ENCODE measurements around the gene HNRNPDL.
"Not testable (repeated sequence)": the region's sequence is repeated elsewhere in the genome, so short reads cannot be mapped to it uniquely, and the experiment has no call there.

Gene HNRNPDL

DNA sequence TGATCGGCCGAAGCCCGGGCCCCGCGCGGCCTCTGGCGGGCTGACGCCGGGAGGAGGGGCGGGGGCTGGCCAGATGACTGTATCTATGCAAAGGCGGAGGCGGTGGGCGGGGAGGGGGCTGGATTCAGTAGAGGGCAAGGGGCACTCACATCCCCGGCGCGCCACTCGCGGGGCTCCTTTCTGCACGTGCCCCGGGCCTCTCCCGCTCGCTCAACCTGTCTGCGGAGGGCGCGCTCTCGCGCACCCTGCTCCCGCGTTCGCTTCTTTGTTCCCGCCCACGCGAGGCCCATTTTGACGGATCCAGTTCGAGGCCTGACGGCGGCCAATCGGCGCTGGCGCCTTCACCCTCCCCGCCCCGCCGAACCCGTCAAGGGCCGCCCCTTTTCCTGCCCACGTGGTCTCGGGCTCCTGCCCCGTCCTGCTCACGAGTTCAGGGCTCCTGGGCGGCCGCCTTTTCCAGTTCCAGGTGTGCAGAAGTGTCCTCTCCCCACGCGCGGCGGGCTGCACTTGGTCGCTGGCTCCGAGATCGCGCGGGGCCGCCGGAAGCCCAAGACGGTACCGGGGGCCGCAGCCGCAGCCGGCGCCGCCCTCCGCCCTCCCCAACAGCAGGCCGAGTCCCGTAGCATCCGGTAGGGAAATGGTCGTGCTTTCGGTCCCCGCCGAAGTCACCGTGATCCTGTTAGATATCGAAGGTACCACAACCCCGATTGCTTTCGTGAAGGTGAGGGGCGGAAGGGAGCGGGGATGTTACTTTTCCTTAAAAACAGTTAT is at the start of gene HNRNPDL, which contains the start of gene ENOPH1:
TSS of gene HNRNPDL (minus strand) at position 270 of the 771 bp plus-strand sequence. CDS start 772 bp downstream, outside the sequence.
TSS of gene ENOPH1 (plus strand) at position 398 of the 771 bp plus-strand sequence. CDS start at position 638, 240 bp downstream.
- peak; percentile 95 for DNase-seq (ENCODE audit: low spot score)

DNA sequence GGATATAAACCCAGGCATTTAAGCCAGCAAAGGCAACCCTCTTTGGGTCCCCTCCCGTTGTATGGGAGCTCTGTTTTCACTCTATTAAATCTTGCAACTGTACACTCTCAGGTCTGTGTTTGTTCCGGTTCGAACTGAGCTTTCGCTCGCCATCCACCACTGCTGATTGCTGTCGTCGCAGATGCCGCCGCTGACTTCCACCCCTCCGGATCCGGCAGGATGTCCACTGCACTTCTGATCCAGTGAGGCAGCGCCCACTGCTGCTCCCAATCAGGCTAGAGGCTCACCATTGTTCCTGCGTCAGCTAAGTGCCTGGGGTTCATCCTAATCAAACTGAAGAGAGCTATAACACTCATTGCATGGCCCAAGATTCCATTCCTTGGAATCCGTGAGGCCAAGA is 49.3 kb upstream of the HNRNPDL start:
- DNase-seq (ENCODE audit: low spot score) = no peak

DNA sequence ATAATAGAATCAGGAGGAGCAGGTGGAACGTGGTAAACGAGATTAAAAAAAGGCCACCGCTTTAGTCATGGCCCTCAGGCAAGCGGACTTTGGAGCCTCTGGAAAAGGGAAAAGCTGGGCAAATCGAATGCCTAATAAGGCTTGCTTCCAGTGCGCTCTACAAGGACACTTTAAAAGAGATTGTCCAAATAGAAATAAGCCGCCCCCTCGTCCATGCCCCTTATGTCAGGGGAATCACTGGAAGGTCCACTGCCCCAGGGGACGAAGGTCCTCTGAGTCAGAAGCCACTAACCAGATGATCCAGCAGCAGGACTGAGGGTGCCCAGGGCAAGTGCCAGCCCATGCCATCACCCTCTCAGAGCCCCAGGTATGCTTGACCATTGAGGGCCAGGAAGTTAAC is 47.2 kb upstream of the HNRNPDL start:
- DNase-seq (ENCODE audit: low spot score) = not testable (repeated sequence)

DNA sequence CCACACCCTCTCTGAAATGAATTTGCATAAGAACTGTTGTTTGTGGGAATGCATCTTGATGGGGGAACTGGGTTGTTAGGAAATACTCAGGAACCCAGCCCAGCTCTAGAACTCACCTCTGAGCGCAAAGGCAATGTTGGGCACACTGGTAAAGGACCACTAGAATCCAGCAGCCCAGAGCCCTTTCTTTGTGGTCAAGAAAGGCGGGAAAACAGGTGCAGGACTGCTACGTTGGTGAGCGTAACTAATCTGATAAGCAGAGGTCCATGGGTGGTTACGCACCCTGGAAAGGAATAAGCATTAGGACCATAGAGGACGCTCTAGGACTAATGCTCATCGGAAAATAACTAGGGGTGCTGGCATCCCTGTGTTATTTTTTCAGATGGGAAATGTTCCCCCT is 45.7 kb upstream of the HNRNPDL start:
- DNase-seq (ENCODE audit: low spot score) = not testable (repeated sequence)

DNA sequence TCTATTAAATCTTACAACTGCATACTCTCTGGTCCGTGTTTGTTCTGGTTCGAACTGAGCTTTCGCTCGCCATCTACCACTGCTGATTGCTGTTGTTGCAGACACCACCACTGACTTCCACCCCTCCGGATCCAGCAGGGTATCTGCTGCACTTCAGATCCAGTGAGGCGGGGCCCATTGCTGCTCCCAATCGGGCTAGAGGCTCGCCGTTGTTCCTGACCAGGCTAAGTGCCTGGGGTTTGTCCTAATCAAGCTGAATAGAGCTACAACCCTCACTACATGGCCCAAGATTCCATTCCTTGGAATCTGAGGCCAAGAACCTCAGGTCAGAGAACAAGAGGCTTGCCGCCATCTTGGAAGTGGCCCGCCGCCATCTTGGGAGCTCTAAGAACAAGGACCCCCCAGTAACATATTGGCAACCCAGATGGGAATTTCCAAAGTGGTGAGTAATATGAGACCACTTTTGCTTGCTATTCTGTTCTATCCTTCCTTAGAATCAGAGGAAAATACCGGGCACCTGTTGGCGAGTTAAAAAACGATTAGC is 43.4 kb upstream of the HNRNPDL start:
- DNase-seq (ENCODE audit: low spot score) = no peak

DNA sequence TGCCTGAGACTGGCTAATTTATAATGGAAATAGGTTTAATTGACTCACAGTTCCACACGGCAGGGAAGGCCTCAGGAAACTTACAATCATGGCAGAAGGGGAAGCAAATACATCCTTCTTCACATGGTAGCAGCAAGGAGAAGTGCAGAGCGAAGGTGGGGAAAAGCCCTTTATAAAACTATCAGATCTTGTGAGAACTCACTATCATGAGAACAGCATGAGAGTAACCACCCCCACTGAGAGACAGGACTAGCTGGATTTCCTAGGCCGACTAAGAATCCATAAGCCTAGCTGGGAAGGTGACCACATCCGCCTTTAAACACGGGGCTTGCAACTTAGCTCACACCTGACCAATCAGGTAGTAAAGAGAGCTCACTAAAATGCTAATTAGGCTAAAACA is 42.8 kb upstream of the HNRNPDL start:
- not testable (repeated sequence) for DNase-seq (ENCODE audit: low spot score)

DNA sequence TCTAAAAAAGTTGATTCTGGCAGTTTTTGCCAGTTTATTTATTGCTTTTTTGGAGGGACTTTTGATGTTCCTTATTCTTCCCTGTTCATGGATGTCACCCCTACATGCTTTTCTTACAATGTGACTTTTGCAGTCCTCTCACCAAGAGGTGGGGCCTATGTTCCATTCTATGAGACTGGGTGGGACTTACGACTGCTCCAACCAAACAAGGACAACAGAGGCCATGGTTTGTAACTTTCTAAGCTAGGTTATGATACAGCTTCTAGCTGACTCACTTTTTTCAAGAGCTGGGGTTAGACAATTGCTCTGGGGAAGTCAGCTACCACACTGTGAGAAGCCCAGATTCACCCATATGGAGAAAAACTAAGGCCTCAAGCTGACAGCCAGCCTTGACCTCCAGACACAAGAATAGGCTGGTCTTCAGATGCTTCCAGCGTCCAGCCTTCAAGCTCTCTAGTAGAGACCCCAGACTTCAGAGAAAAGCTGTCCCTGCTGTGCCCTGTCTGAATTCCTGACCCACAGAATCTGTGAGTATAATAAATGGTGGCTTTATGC is 39.6 kb upstream of the HNRNPDL start:
- peak; percentile 77 for DNase-seq (ENCODE audit: low spot score)

DNA sequence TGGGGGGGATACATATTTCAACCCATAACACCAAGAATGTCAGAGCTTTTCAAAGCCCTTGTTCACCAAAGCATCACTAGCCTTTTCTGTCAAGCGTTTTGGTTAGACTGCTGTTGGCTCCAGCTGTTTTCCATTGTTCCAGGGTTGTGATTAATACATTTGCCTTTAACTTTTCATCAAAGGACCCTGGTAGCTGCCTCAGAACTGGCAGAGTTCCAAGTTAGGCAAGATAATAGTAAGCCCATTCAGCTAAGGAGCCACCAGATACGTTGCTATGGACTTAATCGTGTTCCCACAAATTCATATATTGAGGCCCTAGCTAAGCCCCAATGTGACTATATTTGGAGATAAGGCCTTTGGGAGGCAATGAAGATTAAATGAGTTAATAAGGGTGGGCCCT is 37.2 kb upstream of the HNRNPDL start:
- DNase-seq (ENCODE audit: low spot score) = no peak

DNA sequence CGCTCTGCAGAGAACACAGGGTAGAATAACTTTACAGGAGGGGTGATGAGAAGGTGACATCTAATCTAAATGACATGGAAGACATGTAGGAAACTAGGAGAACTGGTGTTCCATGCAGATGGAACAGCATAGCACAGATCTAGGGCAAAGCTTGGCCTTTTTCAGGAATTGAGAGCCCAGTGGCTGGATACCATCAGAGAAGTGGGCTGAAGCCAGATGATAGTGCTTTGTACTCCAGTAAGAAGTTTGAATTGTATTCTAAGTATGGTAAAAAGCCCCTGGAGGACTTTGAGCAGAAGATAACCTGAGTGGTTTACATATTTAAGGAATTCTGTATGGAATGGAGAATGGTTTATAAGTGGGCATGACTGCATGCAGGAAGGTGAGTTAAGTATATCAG is 33.0 kb upstream of the HNRNPDL start:
- no peak for DNase-seq (ENCODE audit: low spot score)

DNA sequence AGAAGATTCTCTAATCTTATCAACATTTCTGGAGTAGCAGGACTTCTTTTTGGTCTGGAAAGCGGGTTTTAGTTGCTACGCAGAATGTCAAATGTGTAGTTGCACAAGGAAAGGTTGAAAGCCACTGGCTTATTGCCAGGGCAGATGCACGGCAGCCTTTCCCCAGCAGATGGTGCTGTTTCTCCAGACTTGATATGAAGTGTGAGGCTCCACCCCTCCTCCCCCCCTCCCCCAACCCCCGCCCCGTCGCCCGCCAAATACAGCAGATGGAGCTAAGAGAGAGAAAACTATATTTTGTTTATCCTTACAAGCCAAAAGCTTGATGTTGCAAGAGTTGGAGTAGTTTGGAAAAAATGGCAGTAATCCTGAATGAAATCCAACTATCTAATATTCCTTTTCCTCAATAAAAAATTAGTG is 32.2 kb upstream of the HNRNPDL start:
- peak; percentile 87 for DNase-seq (ENCODE audit: low spot score)

DNA sequence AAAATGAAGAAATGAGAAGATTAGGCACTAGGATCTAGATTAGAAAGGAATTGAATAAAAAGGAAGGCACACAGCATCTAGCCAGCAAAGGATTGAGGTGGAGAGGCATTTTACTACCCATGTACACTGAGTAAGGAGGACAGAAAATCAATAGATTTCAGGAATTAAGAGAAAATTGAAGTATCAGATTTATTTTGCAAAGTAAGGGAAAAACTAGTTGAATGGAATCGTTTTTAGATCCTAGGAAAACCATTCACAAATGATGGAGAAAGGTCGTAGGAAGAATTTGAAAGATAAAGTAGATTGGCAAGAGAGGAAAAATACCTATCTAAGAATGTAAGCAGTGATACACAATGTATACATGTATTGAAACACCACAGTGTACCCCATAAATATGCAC is 31.4 kb upstream of the HNRNPDL start:
- no peak for DNase-seq (ENCODE audit: low spot score)

DNA sequence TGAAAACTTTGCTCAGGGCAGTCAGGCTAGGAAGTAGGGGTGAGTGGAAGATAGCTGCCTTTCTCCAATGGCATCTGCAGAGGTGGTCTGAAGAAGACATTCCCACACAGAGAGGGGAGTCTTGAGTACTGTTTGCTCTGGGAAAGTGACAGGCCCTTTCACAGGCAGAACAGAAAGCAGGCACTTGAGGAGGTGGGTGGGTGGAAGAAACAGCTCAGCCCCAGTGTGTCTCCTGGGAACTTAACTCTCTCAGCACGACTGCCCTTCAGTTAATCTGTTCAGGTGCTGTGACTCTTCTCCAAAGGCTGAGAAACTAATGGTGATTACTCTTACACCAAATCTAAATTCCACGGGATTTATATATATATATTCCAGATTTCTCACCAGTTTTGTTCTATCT is 28.5 kb upstream of the HNRNPDL start:
- DNase-seq (ENCODE audit: low spot score) = no peak

DNA sequence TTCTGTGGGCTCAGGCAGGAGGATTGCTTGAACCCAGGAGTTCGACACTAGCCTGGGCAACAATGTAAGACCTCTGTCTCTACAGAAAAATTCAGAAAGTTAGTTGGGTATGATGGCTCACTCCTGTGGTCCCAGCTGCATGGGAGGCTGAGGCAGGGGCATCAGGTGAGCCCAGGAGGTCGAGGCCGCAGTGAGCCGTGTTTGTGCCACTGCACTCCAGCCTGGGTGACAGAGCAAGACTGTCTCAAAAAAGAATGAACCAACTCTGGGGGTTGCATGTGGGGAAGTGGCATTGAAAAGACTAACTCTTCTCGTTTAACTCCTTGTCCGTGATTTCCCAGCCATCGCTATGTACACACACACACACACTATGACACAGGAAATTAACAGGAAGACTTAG is 27.0 kb upstream of the HNRNPDL start:
- no peak for DNase-seq (ENCODE audit: low spot score)

DNA sequence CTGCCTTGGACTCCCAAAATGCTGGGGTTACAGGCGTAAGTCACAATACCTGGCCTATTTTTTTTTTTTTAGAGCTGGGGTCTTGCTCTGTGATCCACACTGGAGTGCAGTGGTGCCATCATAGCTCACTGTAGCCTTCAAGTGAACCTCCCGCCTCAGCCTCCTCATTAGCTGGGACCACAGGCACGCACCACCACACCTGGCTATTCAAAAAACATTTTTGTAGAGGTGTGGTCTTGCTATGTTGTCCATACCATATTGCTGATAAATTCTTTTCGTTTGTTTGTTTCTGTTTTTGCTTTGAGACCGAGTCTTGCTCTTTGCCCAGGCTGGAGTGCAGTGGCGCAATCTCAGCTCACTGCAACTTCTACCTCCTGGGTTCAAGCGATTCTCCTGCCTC is 21.8 kb upstream of the HNRNPDL start:
- no peak for DNase-seq (ENCODE audit: low spot score)

DNA sequence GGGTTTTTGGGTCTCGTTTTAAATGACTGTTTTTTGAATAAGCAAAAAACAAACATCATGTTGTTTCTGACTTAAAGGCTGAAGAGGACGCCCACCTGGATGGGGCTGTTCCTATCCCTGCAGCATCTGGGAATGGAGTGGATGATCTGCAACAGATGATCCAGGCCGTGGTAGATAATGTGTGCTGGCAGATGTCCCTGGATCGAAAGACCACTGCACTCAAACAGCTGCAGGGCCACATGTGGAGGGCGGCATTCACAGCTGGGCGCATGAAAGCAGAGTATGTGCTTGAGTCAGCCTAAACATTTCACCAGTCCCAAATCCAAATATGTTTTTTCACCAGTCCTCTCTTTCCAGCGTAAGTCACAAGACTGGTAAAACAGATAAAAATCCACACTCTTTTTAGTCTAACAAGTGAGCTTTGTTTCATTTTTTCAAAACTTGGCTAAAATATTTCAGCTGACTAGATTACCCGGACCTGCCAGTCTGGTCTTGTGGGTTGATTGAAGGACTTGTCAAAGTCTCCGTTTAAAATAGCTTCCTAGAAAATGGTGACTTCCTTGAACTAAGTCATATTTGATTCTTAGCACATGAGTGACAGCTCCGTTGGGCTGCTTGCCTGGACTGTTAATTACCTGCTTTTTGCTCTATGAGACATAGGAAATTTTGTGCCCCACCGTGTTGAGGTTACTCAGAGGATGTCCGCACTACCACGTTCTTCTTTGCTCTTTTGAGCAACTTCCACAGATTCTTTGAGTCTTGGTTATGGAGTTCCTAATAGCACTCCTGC is 20.9 kb upstream of the HNRNPDL start:
- peak; percentile 19 for DNase-seq (ENCODE audit: low spot score)

DNA sequence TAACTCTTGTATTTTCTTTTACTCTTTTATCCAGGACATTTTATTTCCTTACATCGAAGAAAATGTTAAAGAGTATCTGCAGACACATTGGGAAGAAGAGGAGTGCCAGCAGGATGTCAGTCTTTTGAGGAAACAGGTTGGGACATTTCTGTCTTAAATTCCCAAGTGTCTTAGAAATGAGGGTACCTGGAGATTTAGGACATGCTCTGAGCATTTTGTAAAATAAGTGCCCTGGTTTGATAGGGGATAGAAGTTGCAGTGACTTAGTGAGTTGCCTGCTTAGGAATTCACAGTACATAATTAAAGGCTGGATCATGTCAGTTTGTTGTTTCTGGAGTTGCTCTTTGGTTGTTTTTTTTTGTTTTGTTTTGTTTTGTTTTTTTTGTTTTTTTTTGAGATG is 17.6 kb upstream of the HNRNPDL start:
- DNase-seq (ENCODE audit: low spot score) = no peak

DNA sequence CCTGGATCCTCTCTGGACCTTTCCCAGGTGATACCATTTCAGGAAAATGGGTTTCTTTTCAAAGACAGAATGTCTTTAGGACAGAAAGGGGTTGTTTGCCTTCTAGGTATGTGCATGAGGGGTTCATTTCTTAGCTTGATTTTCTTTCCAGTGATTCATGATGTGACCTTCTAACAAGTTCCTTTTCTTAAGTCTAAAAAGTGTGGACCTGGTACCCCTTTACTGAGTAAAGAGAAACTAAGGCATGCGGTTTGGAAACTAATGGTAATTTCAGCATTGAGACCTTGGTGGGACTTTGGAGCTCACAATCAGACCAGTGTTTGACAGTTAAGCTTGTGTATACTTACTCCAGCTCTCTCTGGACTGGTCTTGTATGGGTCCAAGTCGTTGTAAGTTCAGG is 8.8 kb upstream of the HNRNPDL start:
- DNase-seq (ENCODE audit: low spot score) = no peak

DNA sequence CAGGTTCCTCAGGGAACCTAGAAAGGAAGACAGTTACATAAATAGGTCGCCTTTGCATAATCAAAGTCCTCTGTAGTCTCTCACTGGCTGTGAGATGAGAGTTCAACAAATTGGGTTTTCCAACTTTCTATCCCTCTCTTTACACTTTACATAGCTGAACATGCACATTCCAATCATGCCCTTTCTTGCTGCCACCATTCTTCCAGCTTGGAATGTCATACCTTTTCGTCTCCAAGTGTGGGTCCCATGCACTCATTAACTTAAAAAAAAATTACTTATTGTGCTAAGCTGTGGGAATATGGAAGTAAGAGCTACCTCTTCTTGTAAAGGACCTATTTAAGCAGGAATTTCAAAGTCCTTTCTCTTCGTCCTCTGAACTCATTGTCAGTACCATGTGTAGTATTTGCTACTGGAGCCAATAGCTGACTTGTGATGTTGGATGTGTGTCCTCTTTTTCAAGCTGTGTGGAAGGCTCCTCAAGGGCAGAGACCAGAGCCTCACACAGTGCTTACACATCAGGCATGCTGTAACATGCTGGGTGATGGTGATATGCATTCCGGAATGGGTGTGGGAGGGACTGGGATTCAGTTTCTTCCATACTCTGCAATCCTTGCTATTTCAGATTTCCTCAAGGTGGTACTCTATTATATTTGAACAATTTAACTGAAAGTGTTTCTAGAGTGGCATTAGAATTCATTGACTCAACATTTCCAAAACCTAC is 7.2 kb upstream of the HNRNPDL start:
- DNase-seq (ENCODE audit: low spot score) = no peak

DNA sequence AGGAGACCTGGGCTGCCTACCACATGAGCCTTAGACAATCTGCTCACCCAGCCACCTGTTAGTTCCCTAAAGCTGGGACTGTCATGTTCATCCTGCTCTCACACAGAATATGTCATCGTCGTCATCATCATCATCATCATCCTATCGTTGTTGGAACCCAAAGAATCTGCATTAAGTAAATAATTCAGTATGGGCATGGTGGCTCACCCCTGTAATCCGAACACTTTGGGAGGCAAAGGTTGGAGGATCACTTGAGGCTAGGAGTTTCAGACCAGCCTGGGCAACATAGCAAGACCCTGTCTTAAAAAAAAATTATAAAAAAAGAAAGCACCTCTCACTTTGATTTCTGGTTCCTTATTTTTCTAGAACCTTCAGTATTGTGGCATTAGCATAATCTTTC is 6.5 kb upstream of the HNRNPDL start:
- no peak for DNase-seq (ENCODE audit: low spot score)

DNA sequence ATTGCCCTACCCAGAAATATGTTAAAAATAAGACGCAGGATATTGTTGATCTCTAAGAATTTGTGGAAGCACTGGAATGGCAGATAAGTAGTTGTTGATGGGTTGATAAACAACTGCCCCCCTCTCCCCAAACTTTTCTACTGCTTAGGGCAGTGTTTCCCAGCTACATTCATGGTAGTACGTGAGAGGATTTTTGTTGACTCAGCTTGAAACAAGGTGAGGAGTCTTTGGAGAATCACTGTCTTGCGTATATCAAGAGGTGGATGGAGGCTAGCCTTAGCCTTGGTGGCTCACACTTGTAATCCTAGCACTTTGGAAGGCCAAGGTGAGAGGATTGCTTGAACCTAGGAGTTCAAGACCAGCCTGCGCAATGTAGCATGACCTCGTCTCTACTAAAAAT is 5.9 kb upstream of the HNRNPDL start:
- no peak for DNase-seq (ENCODE audit: low spot score)

DNA sequence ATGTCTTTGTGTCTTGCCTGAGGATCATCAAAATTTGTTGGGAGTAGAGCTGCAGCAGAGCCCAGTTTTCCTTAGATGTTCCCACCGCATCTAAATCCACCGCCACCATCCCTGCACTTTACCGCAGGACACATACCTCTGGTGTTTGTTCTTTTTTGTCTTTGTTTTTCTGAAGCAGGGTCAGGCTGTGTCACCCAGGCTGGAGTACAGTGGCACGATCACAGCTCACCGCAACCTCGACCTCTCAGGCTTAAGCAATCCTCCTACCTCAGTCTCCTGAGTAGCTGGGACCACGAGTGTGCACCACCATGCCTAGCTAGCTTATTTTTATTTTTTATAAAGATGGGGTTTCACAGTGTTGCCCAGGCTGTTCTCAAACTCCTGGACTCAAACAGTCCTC is 4.7 kb upstream of the HNRNPDL start:
- no peak for DNase-seq (ENCODE audit: low spot score)

DNA sequence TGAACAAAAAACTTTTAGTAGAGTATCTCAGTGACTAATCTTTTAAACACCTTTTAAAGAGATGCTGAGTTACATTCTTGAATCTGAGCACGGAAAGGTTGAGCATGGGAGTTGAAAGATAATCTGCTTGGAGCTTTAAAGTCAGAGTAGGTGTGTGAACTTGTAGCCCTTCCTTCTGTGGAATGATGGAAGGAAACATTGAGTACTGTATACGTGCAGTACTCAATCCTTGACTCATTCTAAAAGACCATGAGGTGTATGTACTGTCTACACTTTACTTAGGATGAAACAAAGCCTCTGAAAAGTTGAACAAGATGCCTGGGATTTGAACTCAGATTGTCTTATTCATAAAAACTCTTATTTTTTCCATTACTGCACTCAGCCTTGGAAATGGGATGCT is 3.5 kb upstream of the HNRNPDL start:
- no peak for DNase-seq (ENCODE audit: low spot score)

Data from globus pallidus (tissue), 1 donor.